GM12873 (cell line): Measurements from ENCODE around the gene RPS6KL1.

Experiments used
- TF ChIP-seq, protein P1 (sequence below): IDR thresholded peaks from 2 replicates; pipeline ENCODE4 v1.5.1; 2012; ENCODE audit warnings: low read depth, mild to moderate bottlenecking, moderate library complexity, low read length, control low read depth; ENCODE audit not compliant: insufficient read depth; ENCODE audit errors: missing control alignments

The RPS6KL1 gene

DNA sequence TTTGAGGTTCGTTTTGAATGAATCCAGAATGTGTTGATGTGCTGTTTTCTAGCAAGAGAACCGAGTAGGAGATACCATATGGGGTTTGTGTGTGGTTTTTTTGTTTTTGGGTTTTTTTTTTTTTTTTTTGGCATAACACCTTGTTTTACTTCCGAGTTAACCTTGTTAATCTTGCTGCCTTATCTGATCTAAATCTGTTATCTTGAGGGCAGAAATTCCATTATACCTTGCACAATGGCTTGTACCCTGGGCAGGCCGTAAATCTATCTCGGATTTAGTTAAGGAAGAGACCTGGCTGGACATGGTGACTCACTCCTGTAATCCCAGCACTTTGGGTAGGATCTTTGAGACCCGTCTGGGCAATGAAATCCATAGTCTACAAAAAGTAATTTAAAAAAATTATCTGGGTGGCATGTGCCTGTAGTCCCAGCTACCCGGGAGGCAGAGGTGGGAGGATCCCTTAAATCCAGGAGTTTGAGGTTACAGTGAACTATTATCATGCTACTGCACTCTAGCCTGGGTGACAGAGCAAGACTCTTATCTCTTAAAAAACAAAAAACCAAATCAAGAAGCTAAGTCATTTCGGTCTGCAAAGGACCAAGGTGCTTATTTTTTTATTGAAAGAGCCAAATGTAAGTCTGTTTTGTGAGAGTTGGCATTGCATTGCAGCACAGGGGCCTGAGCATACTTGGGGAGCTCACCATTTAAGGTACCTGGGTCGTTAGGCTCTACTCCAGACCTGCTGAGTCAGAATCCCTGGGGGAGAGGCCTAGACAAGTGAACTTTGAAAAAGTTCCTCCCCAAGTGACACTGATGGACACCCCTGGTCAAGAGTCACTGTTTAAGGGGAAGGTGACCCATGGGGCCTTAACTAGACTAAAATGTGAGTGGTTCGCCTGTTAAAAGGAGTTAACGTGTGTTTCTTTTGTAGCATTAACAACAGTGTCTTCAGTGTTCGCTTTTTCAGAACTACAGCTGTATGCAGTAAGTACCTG, 34.6 kb downstream of the RPS6KL1 start:
- TF ChIP-seq, protein P1, sequence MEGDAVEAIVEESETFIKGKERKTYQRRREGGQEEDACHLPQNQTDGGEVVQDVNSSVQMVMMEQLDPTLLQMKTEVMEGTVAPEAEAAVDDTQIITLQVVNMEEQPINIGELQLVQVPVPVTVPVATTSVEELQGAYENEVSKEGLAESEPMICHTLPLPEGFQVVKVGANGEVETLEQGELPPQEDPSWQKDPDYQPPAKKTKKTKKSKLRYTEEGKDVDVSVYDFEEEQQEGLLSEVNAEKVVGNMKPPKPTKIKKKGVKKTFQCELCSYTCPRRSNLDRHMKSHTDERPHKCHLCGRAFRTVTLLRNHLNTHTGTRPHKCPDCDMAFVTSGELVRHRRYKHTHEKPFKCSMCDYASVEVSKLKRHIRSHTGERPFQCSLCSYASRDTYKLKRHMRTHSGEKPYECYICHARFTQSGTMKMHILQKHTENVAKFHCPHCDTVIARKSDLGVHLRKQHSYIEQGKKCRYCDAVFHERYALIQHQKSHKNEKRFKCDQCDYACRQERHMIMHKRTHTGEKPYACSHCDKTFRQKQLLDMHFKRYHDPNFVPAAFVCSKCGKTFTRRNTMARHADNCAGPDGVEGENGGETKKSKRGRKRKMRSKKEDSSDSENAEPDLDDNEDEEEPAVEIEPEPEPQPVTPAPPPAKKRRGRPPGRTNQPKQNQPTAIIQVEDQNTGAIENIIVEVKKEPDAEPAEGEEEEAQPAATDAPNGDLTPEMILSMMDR: no peak

DNA sequence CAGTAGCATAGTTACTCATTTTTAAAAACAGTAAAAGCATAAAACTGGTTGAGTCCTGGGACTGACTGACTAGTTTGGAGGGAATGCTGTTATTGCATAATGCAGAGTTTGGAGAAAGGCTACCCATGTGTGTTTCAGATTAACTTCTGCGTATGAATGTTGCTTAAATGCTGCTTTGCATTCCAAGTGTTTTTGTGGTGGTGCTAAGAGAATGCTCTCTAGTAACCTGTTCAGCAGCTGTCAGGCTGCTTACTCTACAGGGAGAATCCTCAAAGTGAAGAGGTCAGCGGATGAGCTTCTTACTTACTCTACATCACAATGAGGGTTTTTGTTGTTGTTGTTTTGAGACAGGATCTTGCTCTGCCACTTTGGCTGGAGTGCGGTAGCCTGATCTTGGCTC, 37.1 kb downstream of the RPS6KL1 start:
- TF ChIP-seq, protein P1: no peak

DNA sequence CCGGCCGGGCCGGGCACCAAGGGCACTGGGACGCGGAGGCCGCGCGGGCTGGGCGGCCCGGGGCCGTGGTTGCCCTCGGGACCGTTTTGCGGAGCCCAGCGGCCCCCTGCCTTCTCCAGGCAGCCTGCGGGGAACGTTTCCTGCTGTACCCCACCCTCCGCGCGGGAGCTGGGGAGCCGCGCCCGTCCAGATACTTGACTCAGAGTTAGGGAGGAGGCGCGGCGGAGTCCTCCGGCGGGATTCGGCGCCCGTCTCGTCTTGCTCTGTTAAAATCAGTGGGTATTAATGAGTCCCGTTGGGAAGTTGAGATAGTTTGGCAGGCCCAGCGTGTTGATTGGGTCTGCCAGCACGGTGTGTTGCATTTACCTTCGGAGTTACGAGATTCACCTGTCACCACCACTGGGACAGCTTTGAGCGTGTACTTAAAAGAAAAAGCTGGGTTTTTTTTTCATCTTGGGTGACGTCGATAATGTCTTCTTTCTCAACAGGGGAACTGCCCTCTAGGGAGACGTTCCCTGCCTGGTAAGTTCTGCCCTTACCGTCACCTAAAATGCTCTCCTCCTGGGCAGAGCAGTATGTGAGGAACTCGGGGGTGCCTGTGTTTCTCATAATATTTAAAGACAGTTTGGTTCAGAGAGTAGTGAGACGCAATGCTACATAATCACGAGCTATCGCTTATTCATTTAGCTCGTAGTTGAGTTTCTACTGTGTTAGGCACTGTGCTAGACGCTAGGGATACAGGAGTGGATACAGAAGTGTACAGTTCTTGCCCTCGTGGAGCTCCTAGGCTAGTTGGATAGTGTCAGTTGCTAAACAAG, 40.7 kb downstream of the RPS6KL1 start:
- TF ChIP-seq, protein P1: no peak

DNA sequence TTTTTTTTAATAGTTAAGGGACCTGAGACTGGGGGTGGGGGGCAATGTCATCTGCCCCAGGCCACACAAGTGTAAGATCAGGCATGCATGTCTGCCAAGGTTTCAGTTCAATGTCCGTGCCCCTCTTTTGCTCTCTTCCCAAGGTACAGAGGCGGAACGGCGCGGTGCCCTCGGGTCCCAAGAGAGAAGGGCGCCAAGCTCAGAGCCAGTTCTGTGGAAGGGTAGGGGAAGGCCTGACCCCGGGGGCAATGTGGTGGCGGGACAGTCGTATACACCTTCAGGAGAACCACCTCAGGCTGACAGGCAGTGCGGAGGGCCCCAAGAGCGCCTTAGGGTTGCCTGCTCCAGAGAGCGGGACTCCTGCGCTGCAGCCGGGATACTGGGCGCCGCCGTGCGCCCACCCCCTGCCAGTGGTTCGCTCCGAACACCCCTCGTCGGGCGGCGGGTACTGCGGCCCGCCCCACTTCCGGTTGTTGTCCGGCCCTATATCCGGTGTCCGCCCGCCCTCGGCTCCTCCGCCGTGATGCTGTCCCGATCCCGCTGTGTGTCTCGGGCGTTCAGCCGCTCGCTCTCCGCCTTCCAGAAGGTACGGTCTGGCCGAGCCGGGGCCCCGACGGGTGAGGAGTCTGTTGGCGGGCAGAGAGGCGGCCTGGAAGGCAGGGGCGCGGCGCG, 41.5 kb downstream of the RPS6KL1 start, which contains the start of gene DLST:
DLST (plus strand) TSS at position 486 of the 672 bp plus-strand sequence; CDS start at position 524, 38 bp downstream.
- TF ChIP-seq, protein P1: no peak

DNA sequence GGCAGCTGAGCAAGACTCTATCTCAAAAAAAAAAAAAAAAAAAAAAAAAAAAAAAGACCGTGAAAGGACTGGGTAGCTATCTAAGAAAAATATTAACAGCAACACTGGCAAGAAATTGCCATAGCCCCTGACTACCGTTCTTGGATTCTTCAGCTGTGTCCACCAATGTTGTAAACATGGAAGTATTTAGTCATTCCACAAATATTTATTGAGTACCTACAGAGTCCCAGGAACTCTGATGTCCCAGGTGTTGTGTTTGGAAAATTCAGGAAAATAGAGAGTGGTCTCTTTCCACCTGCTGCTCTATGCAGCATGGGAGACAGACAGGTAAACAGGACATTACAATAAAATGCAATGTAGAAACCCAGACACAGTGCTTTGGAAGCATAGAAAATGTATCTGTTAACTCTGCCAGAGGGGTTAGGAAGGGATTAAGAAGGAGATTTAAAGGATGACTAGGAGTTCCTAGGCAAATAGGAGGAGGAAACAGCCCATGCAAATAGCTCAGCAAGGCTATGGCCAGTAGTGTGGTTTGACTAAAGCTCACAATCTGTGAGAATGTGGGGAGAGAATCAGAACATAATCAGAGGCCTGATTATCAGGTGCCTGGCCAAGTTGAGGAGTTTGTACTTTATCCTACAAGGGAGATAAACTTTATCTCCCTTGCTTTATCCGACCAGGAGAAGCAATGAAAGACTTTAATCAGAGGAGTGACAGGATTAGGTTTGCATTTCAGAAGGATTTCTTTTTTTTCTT, 43.5 kb downstream of the RPS6KL1 start:
- TF ChIP-seq, protein P1: no peak

DNA sequence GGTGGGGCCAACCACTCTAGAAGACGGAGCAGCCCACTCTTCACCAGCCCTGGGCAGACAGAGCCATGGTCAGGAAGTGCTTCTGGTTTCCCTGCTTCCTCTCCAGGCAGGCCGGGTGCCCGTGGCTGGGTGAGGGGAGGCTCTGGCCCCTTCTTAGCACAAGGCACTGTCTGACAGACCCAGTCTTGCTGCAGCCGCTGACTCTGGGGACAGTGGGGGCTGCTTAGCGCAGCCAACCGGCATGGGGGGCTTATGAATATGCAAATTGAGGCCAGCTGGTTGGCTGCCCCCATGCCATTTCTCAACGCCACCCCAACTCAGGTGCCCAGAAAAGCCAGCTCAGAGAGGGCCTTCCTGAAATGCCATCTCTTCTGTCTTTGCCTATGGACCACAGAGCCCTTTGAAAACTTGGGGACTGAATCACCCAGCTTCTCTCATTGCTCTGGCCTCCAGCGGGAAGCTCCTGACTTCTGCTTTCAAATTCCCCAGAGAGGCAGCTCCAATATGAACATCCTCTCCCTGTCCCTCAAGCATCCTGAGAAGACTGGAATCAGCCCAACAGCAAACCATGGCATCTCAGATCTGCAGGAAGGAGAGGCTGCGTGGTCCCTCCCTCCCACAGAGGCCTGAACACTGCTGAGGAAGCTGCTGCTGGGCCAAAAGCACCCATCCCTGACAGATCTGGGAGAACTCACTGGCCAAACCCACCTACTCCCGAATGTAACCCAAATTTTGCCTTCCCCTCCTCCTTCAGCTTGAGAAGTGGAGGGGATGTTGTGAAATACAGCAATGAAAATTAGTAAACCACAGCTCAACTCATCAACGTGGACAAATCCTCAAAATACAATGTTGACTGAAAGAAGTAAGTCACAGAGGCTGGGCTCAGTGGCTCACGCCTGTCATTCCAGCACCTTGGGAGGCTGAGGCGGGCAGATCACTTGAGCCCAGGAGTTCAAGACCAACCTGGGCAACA, 46.8 kb downstream of the RPS6KL1 start, which contains the start of gene PROX2:
PROX2 (minus strand) TSS at position 205 of the 973 bp plus-strand sequence. CDS start 12,311 bp downstream, outside the sequence.
- TF ChIP-seq, protein P1: no peak
